Neural progenitor cell (in vitro differentiated cells): ENCODE data around the gene PPP2R5A.
"Not testable (repeated sequence)": the region's sequence is repeated elsewhere in the genome, so short reads cannot be mapped to it uniquely, and the experiment has no call there.

Source experiments
- CTCF ChIP-seq: fragments of 200-600 bp; sonication (generic); IDR thresholded peaks from 2 replicates; pipeline ENCODE4 v1.5.1; 2017; ENCODE audit warnings: antibody characterized with exemption, mild to moderate bottlenecking
- EZH2 ChIP-seq: fragments of 200-600 bp; sonication (generic); IDR thresholded peaks from 2 replicates; pipeline ENCODE4 v1.6.1; 2017; ENCODE audit warnings: antibody characterized with exemption, mild to moderate bottlenecking, moderate library complexity
- EZH2phosphoT487 ChIP-seq: fragments of 200-600 bp; sonication (generic); IDR thresholded peaks from 2 replicates; pipeline ENCODE4 v1.6.1; 2017; ENCODE audit warnings: antibody characterized with exemption

- TF ChIP-seq CTCF, EZH2phosphoT487, EZH2: not testable (repeated sequence)
Measured at GRCh38 chr1:212305984-212306452, 20.8 kb downstream of the PPP2R5A start.
